Lung (tissue), 12 donors: Measurements from ENCODE around the gene ATXN2. TPM values are rescaled to one million over a fixed set of nuclear protein-coding genes. Genes with fewer than 3 reads are reported as not detected.
"Not testable (repeated sequence)": the region's sequence is repeated elsewhere in the genome, so short reads cannot be mapped to it uniquely, and the experiment has no call there.

ENCODE experiments used
- ATAC-seq: fragments of 200-7000 bp; cut with Tn5 transposase; one replicate; pipeline ENCODE4 v1.9.1; 2020; ENCODE audit warnings: moderate number of reproducible peaks; ENCODE audit not compliant: insufficient read depth, low FRiP score
- DNase-seq, 3 donors: peaks; one replicate each; pipeline ENCODE4 v3.0.0-alpha.2; 2013 to 2017
- H3K27ac ChIP-seq, 2 donors: one replicate each; pipeline ENCODE4 v1.5.1; 2013; ENCODE audit warnings: mild to moderate bottlenecking in 2 of 2, moderate library complexity in 2 of 2, control low read depth in 1 of 2, inconsistent platforms in 1 of 2, low read depth in 1 of 2, low read length in 1 of 2
- H3K27me3 ChIP-seq, 3 donors: one replicate each; pipeline ENCODE4 v1.5.1; 2013; ENCODE audit warnings: low read length in 2 of 3; ENCODE audit not compliant: control insufficient read depth in 3 of 3, insufficient read depth in 3 of 3
- H3K36me3 ChIP-seq, 4 donors: one replicate each; pipeline ENCODE4 v1.5.1; 2013; ENCODE audit warnings: low read length in 4 of 4, mild to moderate bottlenecking in 1 of 4, moderate library complexity in 1 of 4; ENCODE audit not compliant: control insufficient read depth in 4 of 4, insufficient read depth in 4 of 4
- H3K4me1 ChIP-seq, 5 donors: one replicate each; pipeline ENCODE4 v1.5.1; 2013; ENCODE audit warnings: low read length in 5 of 5, mild to moderate bottlenecking in 2 of 5, moderate library complexity in 1 of 5; ENCODE audit not compliant: control insufficient read depth in 5 of 5, insufficient read depth in 5 of 5
- H3K4me3 ChIP-seq: one replicate; pipeline ENCODE4 v1.5.1; 2013; ENCODE audit warnings: mild to moderate bottlenecking, control low read depth, moderate library complexity
- H3K9ac ChIP-seq, 2 donors: one replicate each; pipeline ENCODE4 v1.5.1; 2013; ENCODE audit warnings: low read length in 2 of 2, control low read depth in 1 of 2; ENCODE audit not compliant: insufficient read depth in 1 of 2
- H3K9me3 ChIP-seq, 4 donors: one replicate each; pipeline ENCODE4 v1.5.1; 2013; ENCODE audit warnings: low read length in 3 of 4, mild to moderate bottlenecking in 1 of 4, moderate library complexity in 1 of 4; ENCODE audit not compliant: control insufficient read depth in 4 of 4, insufficient read depth in 3 of 4
- CTCF ChIP-seq: IDR thresholded peaks from 2 replicates; pipeline ENCODE4 v1.5.1; 2012; ENCODE audit warnings: mild to moderate bottlenecking; ENCODE audit errors: control extremely low read depth, extremely low read depth
- WGBS, 2 donors: extraction: QIAGEN DNeasy Blood & Tissue Kit; methylation state at CpG; one replicate each; pipeline ENCODE4 v1.1.7; 2013; 5-methylcytosine and 5-hydroxymethylcytosine counted together
- polyA plus RNA-seq, 2 donors: library from polyadenylated mRNA; stranded (reverse); fragments of 200-250 nt; gene quantifications; one replicate each; pipeline ENCODE4 v1.2.1, GENCODE V29; 2013
- total RNA-seq, 2 donors: library from RNA; depleted of rRNA in 1 of 2; stranded (reverse); fragments of >200 nt in 1 of 2; gene quantifications; one replicate each; pipeline ENCODE4 v1.2.1, GENCODE V29; 2014 to 2021
- donor health status: control.
- donor health status: control.
- donor health status: Bipolar disorder and iron deficiency.
- donor health status: healthy.
- donor health status: DM: yes; HTN: yes; CAD: no.

ATXN2 gene
- total and polyA plus RNA-seq, 4 donors, result 18.0 to 100 (median 43.5) TPM

- TF ChIP-seq CTCF, result no peak
- DNase-seq, result no peak
- no peaks in the 10 kb centered on the region for H3K9me3 ChIP-seq
- H3K27me3 ChIP-seq, result no peaks in the 10 kb centered on the region
- ATAC-seq, result no peak
- 69 to 72% methylated on average over 5 of the region's 5 CpGs for WGBS, 2 donors
- peaks cover 0 to 7% (median 4%) of the 10 kb centered on the region in 5 donors for H3K4me1 ChIP-seq
- no peak overlapping the region for H3K4me3 ChIP-seq
- H3K27ac ChIP-seq, result no peak overlapping the region
- no peak overlapping the region for H3K9ac ChIP-seq
- peaks cover 0 to 2% (median 0%) of the 10 kb centered on the region in 4 donors for H3K36me3 ChIP-seq
Observed at GRCh38 chr12:111585690-111586089, 13.4 kb downstream of the ATXN2 start.

- no peak for DNase-seq
- no peak for ATAC-seq
- Histone ChIP-seq H3K4me3 (no peak overlapping the region), H3K4me1 (peaks cover 0 to 7% (median 4%) of the 10 kb centered on the region in 5 donors), H3K9me3 (no peaks in the 10 kb centered on the region), H3K27ac (no peak overlapping the region), H3K27me3 (no peaks in the 10 kb centered on the region), H3K36me3 (peaks cover 0 to 6% (median 0%) of the 10 kb centered on the region in 4 donors), H3K9ac (no peak overlapping the region)
- 72 to 85% methylated on average over 4 of the region's 4 CpGs for WGBS, 2 donors
- no peak for TF ChIP-seq CTCF
Observed at GRCh38 chr12:111584959-111585358, 14.2 kb downstream of the ATXN2 start.

GRCh38 chr12:111583506-111583905, 15.6 kb downstream of the ATXN2 start:
- not testable (repeated sequence) for H3K4me1 ChIP-seq, ATAC-seq, H3K9me3 ChIP-seq, H3K9ac ChIP-seq, H3K27me3 ChIP-seq, H3K36me3 ChIP-seq, DNase-seq, H3K27ac ChIP-seq, H3K4me3 ChIP-seq
- 97 to 98% methylated on average over 6 of the region's 6 CpGs for WGBS, 2 donors

- no peaks in the 10 kb centered on the region for H3K9me3 ChIP-seq
- no peak overlapping the region for H3K4me3 ChIP-seq
- H3K27me3 ChIP-seq, result no peaks in the 10 kb centered on the region
- H3K4me1 ChIP-seq, result peaks cover 0 to 6% (median 4%) of the 10 kb centered on the region in 5 donors
- DNase-seq, result no peak
- no peak for ATAC-seq
- H3K36me3 ChIP-seq, result peaks cover 0 to 6% (median 0%) of the 10 kb centered on the region in 4 donors
- no peak overlapping the region for H3K27ac ChIP-seq
- no peak for TF ChIP-seq CTCF
- 94 to 96% methylated on average over 12 of the region's 12 CpGs for WGBS, 2 donors
- no peak overlapping the region for H3K9ac ChIP-seq
Observed at GRCh38 chr12:111582133-111582747, 16.9 kb downstream of the ATXN2 start.
